IPS-11a (cell line): ENCODE data around the gene ATAD3B.
"Not testable (repeated sequence)": the region's sequence is repeated elsewhere in the genome, so short reads cannot be mapped to it uniquely, and the experiment has no call there.

Source experiments
- H3K4me3 ChIP-seq: one replicate; pipeline ENCODE4 v1.5.1; 2013; ENCODE audit warnings: low read depth, low read length, control low read depth

Gene ATAD3B

GRCh38 chr1:1477206-1477605 lies 5.6 kb downstream of the ATAD3B start:
- no peak overlapping the region for H3K4me3 ChIP-seq

DNA sequence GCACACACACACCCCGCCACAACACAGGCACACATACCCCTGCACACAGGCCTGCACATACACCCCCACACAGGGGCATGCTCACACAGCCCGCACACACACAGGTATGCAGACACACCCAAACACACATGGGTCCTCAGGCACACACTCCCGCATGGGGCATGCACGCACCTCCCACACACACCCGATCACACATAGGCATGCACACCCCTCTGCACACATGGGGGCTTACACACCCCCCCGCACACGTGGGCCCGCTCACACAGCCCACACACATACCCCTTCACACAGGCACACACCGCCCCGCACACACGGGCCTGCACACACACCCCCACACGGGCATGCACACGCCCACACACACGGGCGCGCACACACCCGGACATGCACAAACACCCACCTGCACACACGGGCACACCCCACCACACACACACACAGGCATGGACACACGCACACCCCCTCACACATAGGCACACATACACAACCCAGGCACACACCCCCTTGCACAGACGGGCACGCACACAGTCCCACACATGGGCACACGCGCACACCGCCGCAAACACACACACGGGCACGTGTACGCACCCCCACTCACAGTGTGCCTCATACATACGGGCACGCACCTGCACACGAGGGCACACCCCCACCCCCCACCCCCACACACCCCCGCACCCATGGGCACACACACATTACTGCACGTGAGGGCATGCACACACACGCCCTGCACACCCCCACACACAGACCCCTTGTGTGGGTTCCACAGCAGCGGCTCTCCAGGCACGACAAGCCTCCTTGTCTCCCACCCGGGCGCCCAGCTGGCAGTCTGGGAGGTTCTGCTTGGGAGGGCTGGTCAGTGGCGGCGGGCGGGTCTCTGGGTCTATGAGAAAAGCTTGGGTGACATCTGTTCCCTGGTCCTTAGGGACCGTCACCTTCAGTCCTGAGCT lies 8.3 kb downstream of the ATAD3B start:
- H3K4me3 ChIP-seq, result no peak overlapping the region

DNA sequence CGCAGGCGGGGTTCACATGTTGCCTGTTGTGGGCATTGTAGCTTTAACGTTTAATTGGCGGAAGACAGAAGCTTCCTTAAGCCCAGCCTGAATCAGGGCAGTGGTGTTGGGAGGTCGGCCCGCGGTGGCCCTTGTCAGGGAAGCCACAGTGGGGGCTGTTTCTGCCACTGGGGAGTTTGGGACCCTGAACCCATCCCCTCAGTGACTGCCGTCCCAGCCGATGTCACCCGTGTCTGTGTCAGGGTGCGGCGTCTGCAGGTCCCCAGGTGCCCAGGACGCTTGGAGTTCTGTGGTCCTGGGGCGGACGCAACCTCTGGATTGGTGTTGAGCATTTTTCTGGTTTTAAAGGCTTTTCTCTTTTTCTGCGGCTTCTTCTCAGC lies 8.9 kb downstream of the ATAD3B start:
- H3K4me3 ChIP-seq, result not testable (repeated sequence)

- H3K4me3 ChIP-seq, result not testable (repeated sequence)
Observed at GRCh38 chr1:1481811-1482210, 10.2 kb downstream of the ATAD3B start.

DNA sequence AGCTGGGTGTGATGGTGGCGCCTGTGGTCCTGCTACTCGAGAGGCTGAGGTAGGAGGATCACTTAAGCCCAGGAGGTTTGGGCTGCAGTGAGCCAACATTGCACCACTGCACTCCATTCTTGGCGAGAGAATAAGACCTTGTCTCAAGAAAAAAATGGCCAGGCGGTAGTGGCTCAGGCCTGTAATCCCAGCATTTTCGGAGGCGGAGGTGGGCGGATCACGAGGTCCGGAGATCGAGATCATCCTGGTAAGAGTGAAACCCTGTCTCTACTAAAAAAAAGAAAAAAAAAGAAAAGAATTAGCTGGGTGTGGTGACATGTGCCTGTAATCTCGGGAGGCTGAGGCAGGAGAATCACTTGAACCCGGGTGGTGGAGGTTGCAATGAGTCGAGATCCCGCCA lies 11.3 kb downstream of the ATAD3B start:
- H3K4me3 ChIP-seq, result no peak overlapping the region

- H3K4me3 ChIP-seq, result no peak overlapping the region
Observed at GRCh38 chr1:1483714-1484113, 12.1 kb downstream of the ATAD3B start.

DNA sequence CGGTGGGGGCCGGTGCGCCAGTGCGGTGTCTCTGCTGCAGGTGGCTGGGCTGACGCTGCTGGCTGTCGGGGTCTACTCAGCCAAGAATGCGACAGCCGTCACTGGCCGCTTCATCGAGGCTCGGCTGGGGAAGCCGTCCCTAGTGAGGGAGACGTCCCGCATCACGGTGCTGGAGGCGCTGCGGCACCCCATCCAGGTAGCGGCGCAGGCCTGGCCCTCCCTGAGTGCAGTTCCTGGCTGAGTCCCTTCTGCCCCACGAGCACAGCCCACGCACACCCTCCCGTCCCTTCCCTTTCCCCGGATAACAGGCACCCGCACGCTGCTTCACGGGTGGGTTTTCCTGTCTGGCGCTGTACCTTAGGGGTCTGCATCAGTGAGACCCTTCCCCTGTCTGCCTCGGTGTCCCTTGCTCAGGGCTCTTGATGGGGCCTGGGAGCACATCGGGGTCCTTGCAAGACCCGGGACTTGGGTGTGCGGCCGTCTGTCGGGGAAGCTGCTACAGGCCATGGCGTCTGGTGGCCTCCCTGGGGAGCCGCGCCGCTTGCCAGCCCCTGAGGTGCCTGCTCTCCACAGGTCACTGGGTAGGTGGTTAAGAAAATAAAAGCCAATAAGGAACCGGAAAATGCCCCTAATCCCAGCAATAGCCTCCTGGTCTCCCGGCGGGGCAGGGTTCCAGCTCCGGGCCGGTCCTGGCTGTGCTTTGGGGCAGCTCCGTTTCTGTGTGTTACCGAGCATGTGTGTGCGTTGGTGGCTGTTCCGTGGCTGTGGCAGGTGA lies 13.6 kb downstream of the ATAD3B start:
- not testable (repeated sequence) for H3K4me3 ChIP-seq

DNA sequence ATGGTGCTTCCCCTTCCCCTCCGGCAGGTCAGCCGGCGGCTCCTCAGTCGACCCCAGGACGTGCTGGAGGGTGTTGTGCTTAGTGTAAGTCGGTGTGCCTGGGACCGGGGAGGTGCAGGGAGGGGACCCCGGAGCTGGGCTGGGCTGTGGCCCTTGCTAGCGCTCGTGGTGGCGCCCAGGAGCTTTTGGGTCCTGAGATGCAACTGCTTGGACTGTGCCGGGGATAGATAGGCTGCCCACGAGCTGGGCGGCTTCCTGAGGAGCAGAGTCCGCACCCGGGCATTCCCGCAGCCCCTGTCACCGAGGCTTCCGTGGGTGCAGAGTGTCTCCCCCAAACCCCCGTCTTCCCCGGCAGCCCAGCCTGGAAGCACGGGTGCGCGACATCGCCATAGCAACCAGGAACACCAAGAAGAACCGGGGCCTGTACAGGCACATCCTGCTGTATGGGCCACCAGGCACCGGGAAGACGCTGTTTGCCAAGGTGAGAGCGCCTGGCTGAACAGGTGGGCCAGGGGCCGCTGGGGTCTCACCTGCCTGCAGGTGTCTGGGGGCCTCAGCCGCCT lies 14.3 kb downstream of the ATAD3B start:
- H3K4me3 ChIP-seq, result not testable (repeated sequence)

GRCh38 chr1:1487701-1488100 lies 16.1 kb downstream of the ATAD3B start:
- no peak overlapping the region for H3K4me3 ChIP-seq

DNA sequence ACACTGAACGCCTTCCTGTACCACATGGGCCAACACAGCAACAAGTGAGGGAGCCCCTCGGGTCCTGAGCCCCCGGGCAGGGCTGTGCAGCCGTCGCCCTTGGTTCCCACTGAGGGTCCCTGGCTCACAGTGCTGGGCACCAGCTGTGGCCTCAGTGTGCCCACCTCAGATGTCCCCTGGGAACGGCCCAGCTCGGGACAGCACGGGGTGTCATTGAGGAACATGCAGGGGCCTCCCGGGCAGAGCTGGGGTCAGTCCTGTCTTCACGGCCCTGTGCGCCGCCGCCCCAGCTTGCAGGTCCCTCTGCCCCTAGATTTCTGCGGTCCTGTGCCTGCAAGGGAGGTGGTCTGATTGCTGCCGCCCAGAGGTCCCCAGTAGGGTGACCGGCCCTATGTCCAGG lies 17.7 kb downstream of the ATAD3B start:
- H3K4me3 ChIP-seq, result no peak overlapping the region

GRCh38 chr1:1489861-1490260 lies 18.3 kb downstream of the ATAD3B start:
- no peak overlapping the region for H3K4me3 ChIP-seq

GRCh38 chr1:1490633-1491230 lies 19.2 kb downstream of the ATAD3B start:
- H3K4me3 ChIP-seq, result no peak overlapping the region

- H3K4me3 ChIP-seq, result no peak overlapping the region
Observed at GRCh38 chr1:1491601-1492000, 20.0 kb downstream of the ATAD3B start.

DNA sequence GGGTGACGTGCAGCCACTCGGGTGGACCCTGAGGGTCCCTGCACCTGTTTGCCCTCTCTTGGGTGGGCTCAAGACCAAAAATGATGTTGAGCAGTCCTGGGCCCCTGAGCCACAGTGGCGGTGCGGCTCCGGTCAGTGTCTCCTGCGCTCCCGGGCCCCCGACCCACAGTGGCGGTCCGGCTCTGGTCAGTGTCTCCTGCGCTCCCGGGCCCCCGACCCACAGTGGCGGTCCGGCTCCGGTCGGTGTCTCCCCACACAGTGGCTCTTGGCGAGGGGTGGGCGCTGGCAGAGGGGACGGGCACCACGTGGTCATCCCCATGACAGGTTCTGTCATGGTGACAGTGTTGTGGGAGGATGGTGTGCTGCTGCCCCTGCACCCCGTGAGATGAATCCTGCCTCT lies 22.7 kb downstream of the ATAD3B start:
- not testable (repeated sequence) for H3K4me3 ChIP-seq

- H3K4me3 ChIP-seq, result not testable (repeated sequence)
Observed at GRCh38 chr1:1495461-1495975, 24.0 kb downstream of the ATAD3B start.

DNA sequence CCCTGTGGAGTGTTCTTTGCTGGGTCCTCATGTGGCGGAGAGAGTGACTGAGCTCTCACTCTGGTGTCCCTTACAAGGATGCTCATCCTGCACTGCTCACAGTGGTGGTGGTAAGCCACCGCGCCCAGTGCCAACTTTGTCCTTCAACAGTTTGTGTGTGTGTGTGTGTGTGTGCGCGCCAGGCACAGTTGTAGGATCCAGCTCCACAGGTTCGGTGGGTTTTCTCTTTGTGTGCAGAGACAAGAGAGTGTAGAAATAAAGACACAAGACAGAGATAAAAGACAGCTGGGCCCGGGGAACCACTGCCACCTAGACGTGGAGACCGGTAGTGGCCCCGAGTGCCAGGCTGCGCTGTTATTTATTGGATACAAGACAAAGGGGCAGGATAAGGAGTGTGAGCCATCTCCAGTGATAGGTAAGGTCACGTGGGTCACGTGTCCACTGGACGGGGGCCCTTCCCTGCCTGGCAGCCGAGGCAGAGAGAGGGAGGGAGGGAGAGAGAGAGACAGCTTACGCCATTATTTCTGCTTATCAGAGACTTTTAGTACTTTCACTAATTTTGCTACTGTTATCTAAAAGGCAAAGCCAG lies 33.3 kb downstream of the ATAD3B start:
- not testable (repeated sequence) for H3K4me3 ChIP-seq

- not testable (repeated sequence) for H3K4me3 ChIP-seq
Observed at GRCh38 chr1:1505366-1505798, 33.8 kb downstream of the ATAD3B start.

GRCh38 chr1:1505801-1506200 lies 34.2 kb downstream of the ATAD3B start:
- not testable (repeated sequence) for H3K4me3 ChIP-seq

DNA sequence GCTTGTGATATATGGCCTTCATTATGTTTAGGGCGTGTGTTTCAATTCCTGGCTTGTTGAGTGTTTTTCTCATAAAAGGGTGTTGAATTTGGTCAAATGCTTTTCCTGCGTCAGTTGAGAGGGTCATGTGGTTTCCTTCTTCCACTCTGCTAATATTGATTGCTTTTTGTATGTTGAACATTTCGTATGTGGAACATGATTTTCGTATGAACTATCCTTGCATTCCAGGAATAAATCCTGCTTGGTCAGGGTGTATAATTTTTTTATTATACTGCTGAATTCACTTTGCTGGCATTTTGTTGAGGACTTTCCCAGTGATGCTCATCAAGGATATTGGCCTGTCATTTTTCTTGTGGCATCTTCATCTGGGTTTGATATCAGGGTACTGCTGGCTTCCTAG lies 35.7 kb downstream of the ATAD3B start:
- no peak overlapping the region for H3K4me3 ChIP-seq

DNA sequence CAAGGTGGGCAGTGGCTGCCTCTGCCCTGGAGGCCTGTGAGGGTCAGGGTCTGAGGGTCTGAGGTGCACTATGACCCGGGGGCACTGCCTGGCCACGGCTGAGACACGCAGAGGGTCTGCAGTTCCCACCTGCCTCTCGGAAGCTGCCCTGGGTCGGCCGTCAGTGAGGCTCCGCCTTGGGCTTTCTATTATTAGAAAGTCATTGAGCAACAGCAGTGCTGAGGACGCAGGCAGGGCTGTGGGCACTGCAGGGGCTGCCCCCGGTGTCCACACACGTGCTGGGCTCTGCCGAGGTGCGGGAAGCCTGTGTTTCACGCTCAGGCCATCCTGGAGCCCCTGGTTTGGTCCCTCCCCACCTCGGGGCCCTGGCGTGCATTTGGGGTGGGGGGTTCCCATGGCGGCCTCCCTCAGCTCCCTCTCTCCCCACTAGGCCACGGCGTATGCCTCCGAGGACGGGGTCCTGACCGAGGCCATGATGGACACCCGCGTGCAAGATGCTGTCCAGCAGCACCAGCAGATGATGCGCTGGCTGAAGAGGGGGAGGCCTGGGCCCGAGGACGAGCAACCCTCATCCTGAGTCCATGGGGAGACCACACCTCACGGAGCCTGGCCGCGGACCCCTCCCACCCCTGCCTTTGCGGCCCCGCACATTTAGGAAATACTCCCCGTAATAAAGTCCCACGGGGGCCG lies 37.4 kb downstream of the ATAD3B start:
- not testable (repeated sequence) for H3K4me3 ChIP-seq
